Activated CD4-positive, CD25-positive, alpha-beta regulatory T cell treated with anti-CD3 and anti-CD28 coated beads, Interleukin-2, amount 50 U/mL, for 24 hours (primary cell): ENCODE measurements around the gene DMPK.
"Not testable (repeated sequence)": the region's sequence is repeated elsewhere in the genome, so short reads cannot be mapped to it uniquely, and the experiment has no call there.

Source experiments
- ATAC-seq, 2 donors: fragments of 150-1000 bp; cut with Tn5 transposase; one replicate each; pipeline ENCODE4 v1.10.0; 2021; ENCODE audit warnings: mild to moderate bottlenecking in 1 of 2, moderate library complexity in 1 of 2

Gene DMPK

GRCh38 chr19:45767881-45768654, 14.2 kb downstream of the DMPK start:
- no peak for ATAC-seq

DNA sequence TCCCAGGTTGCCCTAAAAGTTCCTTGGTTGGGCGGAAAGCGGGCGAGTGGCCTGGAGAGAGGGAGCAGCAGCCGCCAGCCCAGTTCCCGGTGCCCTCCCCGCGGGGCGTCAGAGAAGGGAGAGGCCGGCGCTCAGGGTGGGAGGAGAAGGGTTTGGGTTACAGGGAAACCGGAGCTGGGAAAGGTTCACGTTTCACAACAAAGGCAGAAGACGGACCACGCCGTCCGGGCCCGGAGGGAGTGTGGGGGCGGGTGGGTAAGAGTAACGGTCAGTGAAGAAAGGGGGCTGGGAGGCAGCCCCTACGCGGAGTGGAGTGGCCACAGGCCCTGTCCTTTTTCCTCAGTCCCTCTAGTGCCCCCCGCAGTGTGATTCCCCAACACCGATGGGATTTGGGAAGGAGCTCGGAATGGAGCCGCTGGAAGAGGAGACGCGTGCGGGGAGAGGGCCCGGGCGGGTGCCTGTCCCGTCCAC, 14.8 kb downstream of the DMPK start:
- ATAC-seq = no peak

DNA sequence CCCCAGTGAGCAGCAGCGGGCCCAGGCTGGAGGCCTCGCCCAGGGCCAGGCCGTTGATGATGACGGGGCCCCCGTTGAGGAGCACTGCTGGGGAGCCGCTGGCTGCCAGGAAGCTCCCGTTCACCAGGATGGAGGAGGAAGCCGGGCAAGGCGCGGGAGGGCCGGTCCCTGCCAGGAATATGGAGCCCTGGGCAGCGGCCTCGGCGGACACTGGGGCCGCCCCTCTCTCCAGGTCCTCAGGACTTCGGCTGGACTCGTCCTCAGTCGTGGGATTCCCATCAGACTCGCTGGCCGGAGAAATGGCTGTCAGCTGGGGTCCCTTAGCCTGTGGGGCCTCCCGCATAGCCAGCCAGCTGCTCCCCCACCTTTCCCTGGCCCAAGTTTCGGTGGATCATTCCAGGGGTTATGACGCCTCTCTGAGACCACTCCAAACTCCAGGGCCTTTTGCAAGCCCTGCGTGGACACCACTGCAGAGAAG, 15.4 kb downstream of the DMPK start:
- ATAC-seq = no peak

DNA sequence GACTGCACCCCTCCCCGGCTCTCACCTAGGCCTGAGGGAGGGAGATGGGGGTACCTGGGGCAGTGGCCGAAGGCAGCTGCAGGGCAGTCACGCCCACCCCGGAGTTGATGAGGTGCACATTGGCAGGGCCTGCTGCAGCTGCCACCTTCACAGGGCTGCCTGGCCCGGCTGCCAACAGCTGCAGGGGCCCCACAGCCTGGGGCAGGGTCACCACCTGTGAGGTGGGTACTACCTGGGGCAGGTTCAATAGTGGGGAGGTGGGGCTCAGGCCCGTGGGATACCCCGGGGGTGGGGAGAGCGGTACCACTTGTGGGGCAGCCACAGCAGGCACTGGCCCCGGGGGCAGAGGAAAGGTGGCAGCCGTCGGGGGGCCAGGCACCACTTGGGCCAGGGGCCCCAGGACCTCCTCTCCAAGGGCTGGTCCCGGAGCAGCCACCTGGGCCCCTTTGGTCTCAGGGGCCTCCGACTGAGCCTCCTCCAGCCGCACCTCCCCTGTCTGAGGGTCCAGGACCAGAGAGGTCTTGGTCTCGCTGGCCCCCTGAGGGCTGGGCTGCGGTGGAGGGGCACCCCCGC, 15.9 kb downstream of the DMPK start:
- no peak for ATAC-seq

DNA sequence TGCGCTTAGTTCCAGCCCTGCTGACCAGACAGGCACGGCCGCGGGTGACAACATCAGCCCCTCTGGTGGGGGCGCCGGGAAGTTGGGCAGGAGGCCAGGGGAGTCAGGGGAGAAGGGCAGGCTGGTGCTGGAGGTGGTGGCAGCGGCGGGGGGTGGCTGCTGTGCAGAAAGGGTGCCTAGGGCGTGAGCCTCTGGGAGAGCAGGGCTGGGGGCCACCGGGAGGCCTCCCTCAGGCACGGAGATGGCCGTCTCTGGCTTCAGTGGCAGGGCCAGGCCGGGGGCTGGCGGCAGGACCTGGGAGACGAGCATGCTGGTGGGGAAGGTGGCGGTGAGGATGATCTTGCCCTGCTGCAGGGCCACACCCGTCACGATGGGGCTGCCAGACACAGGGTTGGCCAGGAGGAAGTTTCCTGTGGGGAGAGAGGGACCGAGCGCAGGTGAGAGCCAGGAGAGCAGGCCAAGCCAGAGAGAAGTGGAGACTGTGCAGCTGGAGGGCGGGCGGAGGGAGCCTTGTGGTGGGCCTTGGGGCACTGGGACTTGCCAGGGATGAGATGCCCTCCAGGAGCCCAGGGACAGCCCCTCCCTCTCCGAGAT, 16.5 kb downstream of the DMPK start:
- ATAC-seq = no peak

GRCh38 chr19:45764945-45765701, 17.2 kb downstream of the DMPK start:
- no peak for ATAC-seq

DNA sequence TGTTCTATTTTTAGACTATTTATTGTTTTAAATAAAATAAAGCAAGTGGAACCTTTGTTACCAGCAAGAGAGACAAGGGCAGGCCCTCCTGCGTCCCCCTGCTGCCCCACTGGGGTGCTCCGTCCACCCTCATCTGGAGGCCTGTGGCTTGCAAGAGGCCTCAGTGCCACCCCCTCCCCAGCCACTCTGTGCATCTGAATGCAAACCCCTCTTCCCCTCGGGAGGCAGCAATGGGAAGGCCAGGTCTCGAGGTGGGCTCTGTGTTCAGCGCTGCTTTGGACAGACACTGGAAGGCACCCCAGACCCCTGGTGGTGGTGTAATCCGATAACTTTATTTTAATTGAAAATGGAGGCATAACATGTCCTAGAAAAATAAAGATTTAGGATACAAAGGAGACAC, 17.8 kb downstream of the DMPK start:
- ATAC-seq = no peak

GRCh38 chr19:45763691-45764294, 18.5 kb downstream of the DMPK start:
- no peak for ATAC-seq

DNA sequence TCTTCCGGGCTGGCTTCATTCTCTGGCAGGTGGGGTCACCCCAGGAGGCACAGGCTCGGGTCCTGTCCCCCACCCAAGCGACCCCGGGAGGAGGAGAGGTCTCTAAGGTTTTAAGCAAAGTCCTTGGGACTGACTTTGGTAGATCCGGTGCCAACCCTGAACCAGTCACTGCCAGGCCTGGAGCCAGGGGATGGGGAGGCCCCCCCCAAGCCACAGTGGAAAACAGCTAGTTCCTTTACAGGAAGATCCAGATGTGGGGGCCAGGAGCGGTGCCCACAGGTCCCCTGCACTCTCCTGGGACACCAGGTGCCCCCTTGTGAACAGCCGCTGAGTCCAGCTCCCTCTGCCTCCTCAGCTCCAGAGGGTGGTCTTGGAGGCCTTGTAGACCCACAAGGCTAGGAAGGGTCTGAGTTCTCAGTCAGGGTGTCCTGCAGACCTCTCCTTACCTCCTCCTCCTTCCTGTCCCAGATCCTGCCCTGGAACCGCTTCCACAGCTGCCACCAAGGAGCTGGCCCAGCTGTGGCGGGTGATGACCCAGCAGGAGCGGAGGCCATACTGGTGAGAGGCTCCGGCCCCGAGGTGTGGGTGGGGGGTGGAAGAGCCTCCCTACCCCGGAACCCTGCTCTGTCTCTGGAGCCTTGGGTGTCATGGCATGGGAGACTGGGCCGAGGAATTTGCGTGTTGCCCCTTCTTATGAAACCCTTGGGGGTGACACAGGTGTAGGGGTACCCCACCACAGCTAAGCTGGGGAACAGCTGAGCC, 19.2 kb downstream of the DMPK start:
- no peak for ATAC-seq

- ATAC-seq = no peak
These were observed 20.6 kb downstream of the DMPK start for GRCh38 chr19:45761714-45762113.

DNA sequence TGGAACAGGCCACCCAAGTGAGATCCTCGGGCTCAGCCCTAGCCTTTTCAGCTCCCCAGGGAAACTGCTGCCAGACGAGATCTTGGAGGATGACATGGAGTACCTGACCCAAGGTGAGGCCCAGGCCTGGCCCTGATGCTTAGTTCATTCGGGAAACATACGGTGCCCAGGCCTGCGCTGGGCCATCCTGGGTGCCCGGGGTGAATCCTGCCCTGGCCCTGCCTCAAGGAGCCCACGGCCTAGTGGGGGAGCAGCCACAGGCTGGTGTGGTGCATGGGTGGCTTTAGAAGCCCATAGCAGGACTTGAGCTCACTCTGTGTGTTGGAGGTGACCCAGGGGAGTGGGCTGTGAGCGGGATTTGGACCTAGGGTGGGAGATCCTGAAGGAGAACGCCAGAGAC, 23.4 kb downstream of the DMPK start:
- no peak for ATAC-seq

DNA sequence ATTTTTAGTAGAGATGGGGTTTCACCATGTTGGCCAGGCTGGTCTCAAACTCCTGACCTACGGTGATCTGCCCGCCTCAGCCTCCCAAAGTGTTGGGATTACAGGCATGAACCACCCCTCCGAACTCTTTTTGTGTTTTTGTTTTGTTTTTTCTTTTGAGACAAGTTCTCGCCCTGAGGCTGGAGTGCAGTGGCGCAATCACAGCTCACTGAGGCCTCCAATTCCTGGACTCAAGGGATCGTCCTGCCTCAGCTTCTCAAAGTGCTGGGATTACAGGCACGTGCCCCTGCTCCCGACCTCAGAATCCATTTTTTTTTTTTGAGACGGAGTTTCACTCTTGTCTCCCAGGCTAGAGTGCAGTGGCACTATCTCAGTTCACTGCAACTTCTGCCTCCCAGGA, 24.6 kb downstream of the DMPK start:
- no peak for ATAC-seq

DNA sequence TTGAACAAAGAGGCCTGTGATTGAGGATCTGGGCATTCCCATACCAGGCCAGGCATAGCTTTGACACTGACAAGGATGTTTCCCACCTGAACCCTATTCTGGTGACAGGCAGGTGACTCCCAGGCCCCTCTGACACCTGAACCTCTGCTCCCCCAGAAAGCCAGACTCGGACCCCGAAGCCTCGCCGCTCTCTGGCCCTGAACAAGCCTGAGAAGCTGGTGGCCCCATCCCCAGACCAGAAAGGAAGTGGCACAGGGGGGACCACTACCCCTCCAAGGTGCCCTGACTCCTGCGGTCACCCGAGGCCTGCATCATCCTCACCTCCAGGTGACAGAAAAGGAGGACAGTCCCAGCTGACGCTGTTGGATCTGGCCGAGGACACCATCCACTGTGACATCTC, 28.0 kb downstream of the DMPK start:
- ATAC-seq = no peak

DNA sequence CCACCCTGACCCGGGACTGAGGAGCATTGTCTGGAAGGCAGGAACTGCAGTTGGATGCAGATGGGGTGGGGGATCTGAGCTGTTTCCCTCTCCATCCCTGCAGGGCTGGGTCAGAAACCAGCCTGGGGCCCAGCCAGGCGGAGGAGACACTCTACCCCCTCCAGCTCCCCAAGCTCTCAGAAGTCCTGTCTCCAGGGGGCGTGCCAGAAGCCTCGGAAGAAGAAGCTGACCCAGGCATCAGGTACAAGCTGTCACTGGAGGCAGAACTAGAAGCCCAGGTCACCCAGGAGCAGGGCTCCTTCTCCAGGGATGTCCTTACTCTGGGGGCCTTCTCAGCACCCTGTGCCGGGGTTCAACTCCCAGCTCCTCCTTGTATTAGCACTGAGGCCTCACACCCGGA, 28.7 kb downstream of the DMPK start:
- ATAC-seq = no peak

- no peak for ATAC-seq
These were observed 29.7 kb downstream of the DMPK start for GRCh38 chr19:45752639-45753038.

- not testable (repeated sequence) for ATAC-seq
These were observed 30.8 kb downstream of the DMPK start for GRCh38 chr19:45751483-45751882.

DNA sequence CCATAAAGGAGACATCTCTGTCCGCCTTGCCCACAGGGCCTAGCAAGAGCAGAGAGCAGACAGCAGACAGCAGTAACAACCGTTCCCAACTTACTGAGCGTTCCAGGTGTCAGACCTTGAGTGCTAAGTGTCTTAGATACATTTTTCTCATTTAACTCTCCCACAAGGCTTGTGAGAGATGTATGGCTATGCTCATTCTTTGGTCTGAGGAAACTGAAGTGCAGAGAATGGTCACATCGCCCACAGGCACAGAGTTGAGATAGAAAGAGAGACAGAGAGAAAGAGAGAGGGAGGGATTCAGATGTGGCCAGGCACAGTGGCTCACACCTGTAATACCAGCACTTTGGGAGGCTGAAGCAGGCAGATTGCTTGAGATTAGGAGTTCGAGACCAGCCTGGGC, 34.8 kb downstream of the DMPK start:
- no peak for ATAC-seq

GRCh38 chr19:45746866-45747265, 35.4 kb downstream of the DMPK start:
- ATAC-seq = no peak

DNA sequence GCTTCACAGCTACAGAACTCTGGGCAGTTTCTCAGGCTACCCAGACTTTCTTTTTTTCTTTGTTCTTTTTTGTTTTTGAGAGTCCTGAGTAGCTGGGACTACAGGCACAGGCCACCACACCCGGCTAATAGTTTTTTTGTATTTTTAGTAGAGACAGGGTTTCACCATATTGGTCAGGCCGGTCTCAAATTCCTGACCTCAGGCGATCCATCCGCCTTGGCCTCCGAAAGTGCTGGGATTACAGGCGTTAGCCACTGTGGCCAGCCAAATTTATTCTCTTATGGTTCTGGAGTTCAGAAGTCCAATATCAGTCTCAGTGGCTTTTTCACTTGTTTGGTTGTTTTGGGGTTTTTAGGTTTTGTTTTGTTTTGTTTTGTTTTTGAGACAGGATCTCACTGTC, 36.7 kb downstream of the DMPK start:
- no peak for ATAC-seq

DNA sequence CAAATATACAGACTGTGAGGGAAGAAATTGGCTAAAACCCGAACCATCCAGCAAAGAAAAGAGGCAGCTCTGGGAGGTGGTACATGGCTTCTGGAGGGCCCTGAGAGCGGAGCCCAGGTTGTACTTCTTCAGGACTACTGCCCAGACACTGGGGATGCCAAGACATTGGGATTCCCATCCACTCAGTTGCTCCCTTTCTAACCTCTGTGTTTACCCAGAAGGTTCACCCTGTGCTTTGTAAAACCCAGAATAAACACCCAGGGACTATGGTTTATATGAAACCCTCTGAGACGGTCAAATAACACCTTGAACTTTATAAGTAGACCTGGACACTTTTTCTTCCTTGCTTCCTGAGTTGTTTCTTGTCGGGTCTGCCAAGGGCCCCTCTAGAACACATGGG, 39.3 kb downstream of the DMPK start:
- no peak for ATAC-seq

DNA sequence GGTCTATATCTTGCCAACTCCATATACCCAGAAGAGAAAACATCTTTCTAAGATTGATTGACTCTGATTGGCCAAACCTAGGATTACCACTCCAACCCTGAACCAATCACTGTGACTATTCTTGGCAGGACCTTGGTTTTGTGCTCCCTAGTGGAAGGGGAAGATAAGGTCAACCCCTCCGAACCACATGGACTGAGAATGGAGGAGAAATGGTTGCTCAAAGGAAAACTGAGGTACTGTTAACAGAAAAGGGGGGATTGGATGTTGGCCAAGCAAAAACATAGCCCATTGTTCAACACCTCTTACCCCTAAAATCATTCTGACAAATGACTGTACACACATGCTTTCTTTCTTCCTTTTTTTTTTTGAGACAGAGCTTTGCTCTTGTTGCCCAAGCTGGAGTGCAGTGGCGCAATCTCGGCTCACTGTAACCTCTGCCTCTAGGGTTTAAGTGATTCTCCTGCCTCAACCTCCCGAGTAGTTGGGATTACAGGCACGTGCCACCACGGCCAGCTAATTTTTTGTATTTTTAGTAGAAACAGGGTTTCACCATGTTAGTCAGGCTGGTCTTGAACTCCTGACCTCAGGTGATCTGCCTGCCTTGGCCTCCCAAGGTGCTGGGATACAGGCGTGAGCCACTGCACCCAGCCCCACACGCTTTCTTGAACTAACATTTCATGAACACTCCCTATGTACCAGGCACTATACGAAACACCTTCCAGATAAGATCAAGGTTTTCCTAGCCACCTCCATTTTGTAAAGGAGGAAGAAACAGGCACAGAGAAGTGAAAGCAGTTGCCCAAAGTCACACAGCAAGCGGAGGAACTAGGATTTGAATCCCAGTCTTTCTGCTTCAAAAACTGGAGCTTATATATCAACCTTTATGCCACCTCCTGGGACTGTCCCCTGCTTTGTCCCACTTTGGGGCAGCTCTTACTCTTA, 42.5 kb downstream of the DMPK start:
- ATAC-seq = no peak
